ENCODE data around the gene MAML1.

Gene MAML1

DNA sequence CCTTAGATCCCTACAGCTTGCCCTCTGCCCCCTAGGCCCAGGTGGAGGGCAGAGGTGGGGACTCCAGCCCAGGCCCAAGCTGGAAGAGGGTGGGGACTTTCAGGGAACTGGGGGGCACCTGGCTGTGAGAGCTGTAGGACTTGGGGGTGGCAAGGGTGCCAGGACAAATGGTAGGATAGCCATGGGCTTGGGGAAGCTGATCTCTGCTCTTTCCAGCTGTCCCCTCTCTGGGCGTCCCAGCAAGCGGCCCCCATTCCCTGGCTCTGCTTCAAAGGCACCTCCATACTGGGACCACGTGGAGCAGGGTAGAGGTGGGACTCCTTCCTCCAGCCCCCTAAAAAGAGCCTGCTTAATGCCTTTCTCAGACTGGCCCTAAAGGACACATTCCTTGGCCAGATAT is 61.5 kb downstream of the MAML1 start:
- no peak for DNase-seq

DNA sequence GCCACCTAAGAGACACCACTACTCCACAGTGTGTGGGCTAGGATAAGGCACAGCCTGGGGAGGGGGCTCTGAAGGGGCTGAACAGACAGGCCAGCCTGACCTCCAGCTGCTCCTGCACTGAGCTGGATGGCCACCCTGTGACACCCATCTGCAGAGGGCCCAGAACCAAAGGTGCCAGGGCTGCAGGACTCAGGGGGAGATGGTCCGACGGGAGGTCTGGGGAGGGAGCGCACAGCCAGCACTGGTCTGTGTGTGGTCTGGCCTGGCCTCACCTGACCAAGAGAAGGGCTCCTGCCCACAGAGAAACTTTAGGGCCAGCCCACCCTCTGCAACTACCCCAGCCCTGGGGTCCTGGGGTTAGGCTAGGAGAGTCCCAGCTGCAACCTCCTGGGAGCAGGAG is 62.0 kb downstream of the MAML1 start:
- DNase-seq: no peak

DNA sequence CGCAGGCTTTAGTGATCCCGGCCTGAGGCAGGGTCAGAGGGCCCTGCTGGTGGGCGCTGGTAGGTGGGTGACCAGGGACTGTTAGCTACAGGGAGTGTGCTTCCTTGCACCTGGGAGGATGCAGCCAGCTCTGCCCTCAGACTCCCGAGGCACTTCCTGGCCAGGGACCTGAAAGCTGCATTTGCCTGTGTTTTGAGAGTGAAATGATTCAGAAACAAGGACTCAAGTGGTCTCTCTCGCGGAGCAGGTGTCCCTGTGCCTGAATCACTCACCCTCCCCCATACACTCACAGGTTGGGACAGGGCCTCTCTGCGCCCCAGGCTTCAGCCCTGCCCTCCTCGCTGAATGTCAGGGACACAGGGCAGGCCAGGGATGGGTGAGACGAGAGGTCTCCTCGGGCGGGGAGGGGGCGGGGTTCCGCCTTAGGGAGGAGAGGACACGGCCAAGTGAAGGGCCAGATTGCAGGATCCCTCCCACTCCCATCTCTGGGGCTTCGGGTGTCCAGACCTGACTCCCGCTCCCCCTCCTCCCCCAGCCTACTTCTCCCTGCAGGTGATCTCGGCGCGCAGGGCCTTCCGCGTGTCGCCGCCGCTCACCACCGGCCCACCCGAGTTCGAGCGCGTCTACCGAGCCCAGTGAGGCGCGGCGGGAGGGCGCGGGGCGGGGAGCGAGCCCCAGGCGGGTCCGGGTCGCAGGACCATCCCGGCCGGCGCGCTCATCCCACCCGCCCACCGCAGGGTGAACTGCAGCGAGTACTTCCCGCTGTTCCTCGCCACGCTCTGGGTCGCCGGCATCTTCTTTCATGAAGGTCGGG is 62.6 kb downstream of the MAML1 start:
- DNase-seq: no peak

DNA sequence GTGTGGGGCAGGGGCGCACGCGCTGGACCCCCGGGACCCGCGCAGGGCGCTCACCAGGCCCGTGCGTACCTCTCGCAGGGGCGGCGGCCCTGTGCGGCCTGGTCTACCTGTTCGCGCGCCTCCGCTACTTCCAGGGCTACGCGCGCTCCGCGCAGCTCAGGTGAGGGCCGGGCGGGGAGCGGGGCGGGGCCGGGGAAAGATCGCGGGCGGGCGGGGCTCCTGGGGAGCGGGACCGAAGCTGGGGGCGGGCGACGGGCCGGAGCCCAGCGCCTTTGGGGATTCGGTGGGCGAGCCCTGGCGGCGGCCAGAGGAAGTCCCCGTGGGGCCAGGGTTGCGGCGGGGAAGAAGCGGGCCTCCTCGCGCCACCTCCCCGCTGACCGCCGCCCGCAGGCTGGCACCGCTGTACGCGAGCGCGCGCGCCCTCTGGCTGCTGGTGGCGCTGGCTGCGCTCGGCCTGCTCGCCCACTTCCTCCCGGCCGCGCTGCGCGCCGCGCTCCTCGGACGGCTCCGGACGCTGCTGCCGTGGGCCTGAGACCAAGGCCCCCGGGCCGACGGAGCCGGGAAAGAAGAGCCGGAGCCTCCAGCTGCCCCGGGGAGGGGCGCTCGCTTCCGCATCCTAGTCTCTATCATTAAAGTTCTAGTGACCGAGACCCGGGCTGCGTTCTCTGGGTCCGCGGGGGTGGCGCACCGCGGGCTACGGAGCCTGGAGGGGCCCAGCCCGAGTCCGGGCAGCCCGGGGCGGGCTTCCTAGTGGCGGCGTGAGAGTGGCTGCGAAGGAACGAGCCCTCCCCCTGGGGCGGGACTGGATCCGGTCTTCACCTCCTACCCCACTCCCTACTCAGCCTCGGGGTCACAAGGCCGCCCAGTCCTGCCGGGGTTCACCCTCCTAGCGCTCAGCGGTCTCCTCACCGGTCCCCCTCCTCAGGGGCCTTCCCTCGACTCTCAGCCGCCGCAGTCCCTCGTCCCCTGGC is 63.5 kb downstream of the MAML1 start:
- peak; percentile 72 for DNase-seq

- DNase-seq: no peak
Observed at GRCh38 chr5:179796877-179797608, 64.4 kb downstream of the MAML1 start.

GRCh38 chr5:179797741-179798140 is 65.1 kb downstream of the MAML1 start:
- DNase-seq: no peak

GRCh38 chr5:179798144-179798770 is 65.6 kb downstream of the MAML1 start:
- no peak for DNase-seq

GRCh38 chr5:179798771-179799643 is 66.4 kb downstream of the MAML1 start:
- no peak for DNase-seq

DNA sequence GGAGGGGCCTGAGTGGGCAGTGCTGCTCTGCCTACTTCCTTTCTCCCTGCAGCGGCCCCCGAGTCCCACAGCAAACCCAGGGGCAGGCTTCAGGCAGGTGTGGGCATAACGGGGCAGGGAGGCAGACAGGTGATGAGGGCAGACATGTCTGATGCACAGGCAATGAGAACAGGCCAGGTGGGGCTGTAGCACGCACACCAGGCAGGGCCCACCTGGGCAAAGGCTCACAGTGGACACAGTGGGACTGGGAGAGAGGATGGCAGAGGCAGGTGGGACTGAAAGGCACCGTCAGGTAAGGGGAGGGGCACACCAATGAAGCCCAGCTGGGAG is 67.0 kb downstream of the MAML1 start:
- DNase-seq: no peak

DNA sequence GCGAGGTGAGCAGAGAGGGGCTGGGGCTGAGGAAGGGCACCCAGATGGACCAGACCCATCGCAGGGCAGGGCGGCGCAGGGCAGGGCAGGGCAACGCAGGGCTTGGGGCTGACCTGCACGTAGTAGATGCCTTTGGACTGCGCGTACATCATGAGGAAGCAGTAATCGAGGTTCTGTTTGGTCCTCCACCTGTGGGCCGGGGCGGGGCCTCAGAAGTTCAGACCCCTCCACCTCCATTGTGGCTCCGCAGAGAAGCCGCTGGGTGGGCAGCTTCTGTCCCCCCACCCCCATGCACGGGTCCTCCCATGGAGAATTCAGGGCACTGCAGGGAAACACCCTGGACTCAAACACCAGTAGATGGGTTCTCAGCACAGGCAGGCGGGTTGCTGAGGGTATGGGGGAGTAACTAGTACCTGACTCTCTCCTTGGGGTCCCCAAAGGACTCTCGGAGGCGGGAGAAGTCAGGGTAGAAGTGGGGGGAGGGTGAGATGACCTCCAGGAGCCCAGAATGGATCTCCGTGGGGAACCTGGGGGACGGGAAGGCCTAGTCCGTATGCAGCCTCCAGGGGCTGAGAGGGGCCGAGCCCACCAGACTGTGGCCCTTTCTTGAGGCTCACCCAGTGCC is 67.6 kb downstream of the MAML1 start:
- no peak for DNase-seq

DNA sequence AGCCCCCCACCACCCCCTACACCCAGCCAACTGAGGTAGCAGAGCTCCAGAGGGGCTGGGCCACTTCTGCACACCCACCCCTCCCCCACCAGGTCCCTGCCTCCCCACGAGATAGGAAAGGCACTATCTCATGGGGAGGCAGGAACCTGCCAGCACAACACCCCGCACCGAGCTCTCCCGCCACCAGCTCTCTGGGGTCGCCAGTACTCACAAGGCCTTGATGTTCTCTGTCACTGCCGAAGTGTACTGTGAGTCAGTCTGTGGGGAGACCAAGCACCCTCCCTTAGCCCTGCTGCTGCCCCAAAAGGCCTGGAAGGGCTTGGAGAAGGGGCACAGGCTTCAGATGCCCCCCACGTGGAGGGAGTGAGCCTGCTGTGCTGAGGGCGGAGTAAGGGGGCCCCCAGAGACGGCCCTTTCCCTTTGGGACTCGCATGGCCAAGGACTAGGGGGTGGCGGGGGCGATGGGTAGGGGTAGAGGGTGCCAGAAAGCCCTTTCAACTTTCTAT is 68.1 kb downstream of the MAML1 start:
- DNase-seq: no peak

- peak; percentile 52 for DNase-seq
Observed at GRCh38 chr5:179801304-179802206, 68.9 kb downstream of the MAML1 start.

DNA sequence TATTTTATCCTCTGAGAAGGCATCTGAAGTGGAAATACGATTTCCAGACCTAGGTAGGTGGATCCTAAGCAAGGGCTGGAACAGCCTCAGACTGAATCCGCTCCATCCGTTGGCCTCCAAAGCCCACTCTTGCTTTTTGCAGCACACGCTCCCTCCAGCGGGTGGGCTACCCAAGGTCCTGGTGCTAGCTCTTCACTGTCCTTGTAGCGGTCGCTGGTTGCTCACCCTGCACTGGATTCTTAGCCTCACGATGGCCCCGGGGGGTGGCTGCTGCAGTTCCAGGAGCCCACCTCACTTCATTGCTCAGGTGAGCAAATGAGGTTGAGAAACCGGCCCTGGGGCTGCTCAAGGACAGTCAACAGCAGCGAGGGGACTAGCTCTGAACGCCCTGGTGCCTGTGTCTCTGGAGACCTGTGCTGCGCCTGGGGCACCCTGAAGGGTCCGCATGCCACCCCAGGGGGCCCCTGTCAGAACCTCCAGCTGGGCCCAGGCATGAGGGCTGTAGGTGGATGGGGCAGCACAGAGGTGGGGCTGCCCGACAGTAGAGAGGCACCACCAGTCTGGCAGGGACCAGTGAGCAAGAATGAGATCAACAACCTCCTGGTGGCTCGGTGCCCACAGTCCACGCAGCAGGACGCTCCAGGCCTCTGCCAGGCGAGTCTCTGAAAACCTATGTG is 69.7 kb downstream of the MAML1 start:
- DNase-seq: no peak

DNA sequence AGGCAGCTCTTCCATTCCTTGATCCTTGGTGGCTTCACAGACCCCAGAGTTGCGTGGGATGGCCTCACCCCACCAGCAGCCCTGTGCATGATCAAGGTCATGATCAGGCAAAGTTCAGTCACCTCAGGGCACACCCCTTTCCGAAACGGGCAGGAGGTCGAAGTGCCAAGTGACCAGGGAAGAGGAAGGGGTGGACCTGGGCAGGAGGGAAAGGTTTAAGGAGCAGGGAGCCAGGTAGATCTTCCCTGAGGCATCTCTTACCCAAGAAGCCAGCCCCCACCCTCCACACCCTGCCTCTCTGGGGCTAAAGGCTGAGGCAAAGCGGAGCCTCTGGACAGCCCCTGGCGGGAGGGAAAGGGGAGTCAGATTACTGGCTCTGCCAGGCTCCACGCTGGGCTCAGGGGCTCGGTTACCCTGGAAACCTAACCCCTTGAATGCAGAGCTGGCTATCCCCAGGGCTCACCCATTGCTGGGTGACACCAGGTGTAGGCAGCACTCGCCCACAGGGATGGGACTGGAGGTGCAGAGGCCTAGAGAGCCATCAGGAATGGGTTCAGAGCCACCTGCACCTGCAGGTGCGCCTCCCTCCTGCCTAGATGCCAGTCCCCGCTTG is 70.4 kb downstream of the MAML1 start:
- no peak for DNase-seq

GRCh38 chr5:179803651-179804554 is 71.3 kb downstream of the MAML1 start:
- no peak for DNase-seq

DNA sequence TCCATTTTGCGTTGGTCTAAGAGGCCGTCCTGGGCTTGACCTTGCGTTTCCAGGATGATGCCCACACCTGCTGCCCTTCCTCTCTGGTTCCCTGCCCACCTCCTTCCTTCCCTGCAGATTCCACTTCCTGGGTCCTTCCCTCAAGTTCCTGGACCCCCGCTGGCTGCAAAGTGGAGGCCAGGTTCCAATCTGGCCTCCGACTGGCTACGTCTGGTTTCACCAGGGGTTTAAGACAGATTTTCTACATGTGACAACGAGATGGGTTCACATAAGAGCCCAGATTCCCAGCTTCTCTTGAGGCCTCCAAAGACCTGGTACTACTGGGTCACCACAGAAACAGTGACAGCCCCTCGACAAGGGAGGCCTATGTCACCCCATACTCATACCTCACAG is 71.9 kb downstream of the MAML1 start:
- no peak for DNase-seq

GRCh38 chr5:179805070-179805528 is 72.5 kb downstream of the MAML1 start:
- no peak for DNase-seq

Data from fibroblast of skin of abdomen (primary cell).